ENCODE measurements around the gene PGAM2. TPM values are rescaled to one million over a fixed set of nuclear protein-coding genes. Genes with fewer than 3 reads are reported as not detected.

The PGAM2 gene
- total RNA-seq, 2 donors from 2014 or later = 9.7 TPM; not detected in 1

DNA sequence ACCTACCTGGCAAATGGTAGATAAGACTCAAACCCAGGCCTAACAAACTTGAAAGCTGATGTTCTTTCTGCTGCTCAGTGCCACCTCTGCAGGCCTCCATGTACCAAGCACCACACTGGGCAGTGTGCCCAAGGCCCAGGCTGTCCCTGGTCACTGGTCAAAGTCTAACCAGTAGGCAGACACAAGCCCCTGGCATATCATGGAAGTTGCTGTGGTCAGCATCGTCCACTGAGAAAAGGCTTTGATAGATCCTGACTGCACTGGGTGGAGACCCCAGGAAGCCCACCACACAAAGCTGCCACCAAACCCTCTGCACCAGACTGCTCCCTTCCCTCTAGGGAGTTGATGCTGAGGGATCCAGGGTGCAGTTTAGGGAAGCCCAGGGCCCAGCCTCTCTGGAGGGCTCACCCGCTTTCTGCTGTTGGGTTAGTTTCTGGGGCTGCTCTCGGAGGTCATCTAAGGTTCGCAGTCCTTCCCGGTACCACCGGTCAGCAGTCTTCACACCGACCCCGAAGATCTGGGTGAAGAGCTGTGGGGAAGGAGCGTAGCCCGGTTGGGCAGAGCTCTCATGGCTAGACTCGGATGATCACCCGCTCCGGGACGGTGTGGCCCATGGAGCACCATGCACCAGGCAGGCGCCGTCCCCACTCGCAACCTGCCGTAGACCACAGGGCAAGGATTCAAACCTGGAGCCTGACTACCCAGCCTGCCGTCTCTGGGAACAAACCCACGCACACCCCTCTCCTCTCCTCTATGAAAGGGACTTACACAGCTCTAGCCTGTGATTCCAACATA, 10.9 kb upstream of the PGAM2 start:
- Histone ChIP-seq H3K4me3 (no peak overlapping the region), H3K4me1 (replicated peaks) (peaks cover 9% of the 10 kb centered on the region), H3K9me3 (no peaks in the 10 kb centered on the region), H3K27me3 (replicated peaks; ENCODE audit: insufficient read depth) (no peaks in the 10 kb centered on the region), H3K27ac (no peak overlapping the region), H3K36me3 (peaks cover 0 to 39% of the 10 kb centered on the region in 2 donors)
- intact Hi-C loops (cut with DNase I) = loop anchor here (10.0 kb wide), 1 partner anchor 119 kb away; no protein-coding TSS in a partner anchor
- TF ChIP-seq POLR2A (IDR thresholded peaks at IDR 0.05) = no peak
- TF ChIP-seq, protein P1, sequence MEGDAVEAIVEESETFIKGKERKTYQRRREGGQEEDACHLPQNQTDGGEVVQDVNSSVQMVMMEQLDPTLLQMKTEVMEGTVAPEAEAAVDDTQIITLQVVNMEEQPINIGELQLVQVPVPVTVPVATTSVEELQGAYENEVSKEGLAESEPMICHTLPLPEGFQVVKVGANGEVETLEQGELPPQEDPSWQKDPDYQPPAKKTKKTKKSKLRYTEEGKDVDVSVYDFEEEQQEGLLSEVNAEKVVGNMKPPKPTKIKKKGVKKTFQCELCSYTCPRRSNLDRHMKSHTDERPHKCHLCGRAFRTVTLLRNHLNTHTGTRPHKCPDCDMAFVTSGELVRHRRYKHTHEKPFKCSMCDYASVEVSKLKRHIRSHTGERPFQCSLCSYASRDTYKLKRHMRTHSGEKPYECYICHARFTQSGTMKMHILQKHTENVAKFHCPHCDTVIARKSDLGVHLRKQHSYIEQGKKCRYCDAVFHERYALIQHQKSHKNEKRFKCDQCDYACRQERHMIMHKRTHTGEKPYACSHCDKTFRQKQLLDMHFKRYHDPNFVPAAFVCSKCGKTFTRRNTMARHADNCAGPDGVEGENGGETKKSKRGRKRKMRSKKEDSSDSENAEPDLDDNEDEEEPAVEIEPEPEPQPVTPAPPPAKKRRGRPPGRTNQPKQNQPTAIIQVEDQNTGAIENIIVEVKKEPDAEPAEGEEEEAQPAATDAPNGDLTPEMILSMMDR (IDR thresholded peaks at IDR 0.05) = no peak
- TF ChIP-seq POLR2AphosphoS5 (IDR thresholded peaks at IDR 0.05) = no peak
- WGBS = 91% methylated on average over 20 of the region's 20 CpGs
- DNase-seq (ENCODE audit: low spot score) = no peak

DNA sequence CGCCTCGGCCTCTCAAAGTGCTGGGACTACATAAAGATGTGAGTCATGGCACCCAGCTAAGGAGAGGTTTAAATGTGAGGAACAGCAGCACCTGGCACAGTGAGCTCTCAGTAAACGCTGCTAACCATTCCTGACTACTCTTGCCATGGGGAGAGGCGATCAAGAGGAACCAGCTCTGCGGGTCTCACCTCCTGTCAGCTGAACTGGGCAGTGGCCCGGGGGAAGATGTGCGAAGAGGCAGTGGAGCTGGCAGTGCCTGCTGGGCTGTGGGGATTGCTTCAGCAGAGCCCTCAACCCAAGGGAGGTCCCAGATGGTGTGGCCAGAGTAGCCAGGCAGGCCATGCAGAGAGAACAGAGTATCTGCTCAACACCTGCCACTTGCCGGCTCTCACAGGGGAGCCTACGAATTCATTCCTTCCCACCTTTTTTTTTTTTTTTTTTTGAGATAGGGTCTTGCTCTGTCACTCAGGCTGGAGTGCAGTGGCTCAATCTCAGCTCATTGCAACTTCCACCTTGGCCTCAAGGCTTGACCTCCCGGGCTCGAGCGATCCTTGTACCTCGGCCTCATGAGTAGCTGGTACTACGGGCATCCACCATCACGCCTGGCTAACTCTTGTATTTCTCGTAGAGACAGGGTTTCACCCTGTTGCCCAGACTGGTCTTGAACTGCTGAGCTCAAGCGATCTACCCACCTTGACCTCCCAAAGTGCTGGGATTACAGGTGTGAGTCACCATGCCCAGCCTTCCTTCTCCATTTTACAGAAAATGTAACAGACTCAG, 10.1 kb upstream of the PGAM2 start:
- peak overlapping the region in 1 of 2 donors; percentile 41 for H3K27ac ChIP-seq
- DNase-seq (ENCODE audit: low spot score) = peak; percentile 52
- peaks cover 9% of the 10 kb centered on the region for H3K4me1 ChIP-seq (replicated peaks)
- H3K9me3 ChIP-seq = no peaks in the 10 kb centered on the region
- WGBS = 74% methylated on average over 17 of the region's 17 CpGs
- no peaks in the 10 kb centered on the region for H3K27me3 ChIP-seq (replicated peaks; ENCODE audit: insufficient read depth)
- intact Hi-C loops (cut with DNase I) = loop anchor here (10.0 kb wide), 1 partner anchor 119 kb away; no protein-coding TSS in a partner anchor
- TF ChIP-seq, protein P1 (IDR thresholded peaks at IDR 0.05) = no peak
- TF ChIP-seq POLR2AphosphoS5 (IDR thresholded peaks at IDR 0.05) = peak; percentile 55
- peaks cover 0 to 36% of the 10 kb centered on the region in 2 donors for H3K36me3 ChIP-seq
- no peak overlapping the region for H3K4me3 ChIP-seq

DNA sequence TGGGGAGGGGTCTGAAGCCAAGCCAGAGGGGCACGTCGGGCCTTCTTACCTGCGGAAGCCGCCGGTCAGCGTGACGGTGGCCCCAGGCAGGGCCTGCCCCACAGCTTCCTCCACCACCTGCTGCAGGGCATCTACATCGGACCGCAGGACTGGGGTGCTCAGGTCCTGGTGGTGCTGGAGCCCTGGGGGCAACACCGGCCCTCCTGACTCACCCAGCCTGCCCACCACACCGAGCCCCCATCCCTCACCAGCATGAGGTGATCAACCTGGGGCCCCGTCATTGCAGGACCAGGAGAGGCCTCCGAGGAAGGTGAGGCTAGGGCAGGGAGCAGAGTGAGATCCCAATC, 9.0 kb upstream of the PGAM2 start:
- Histone ChIP-seq H3K9me3 (no peaks in the 10 kb centered on the region), H3K36me3 (peaks cover 0 to 24% of the 10 kb centered on the region in 2 donors), H3K27me3 (replicated peaks; ENCODE audit: insufficient read depth) (no peaks in the 10 kb centered on the region), H3K27ac (peak overlapping the region in 1 of 2 donors; percentile 41), H3K4me3 (no peak overlapping the region), H3K4me1 (replicated peaks) (peaks cover 9% of the 10 kb centered on the region)
- no peak for DNase-seq (ENCODE audit: low spot score)
- no peak for TF ChIP-seq POLR2AphosphoS5 (IDR thresholded peaks at IDR 0.05)
- TF ChIP-seq, protein P1 (IDR thresholded peaks at IDR 0.05) = no peak
- intact Hi-C loops (cut with DNase I) = loop anchor here (10.0 kb wide), 1 partner anchor 120 kb away; no protein-coding TSS in a partner anchor
- WGBS = 93% methylated on average over 13 of the region's 13 CpGs

DNA sequence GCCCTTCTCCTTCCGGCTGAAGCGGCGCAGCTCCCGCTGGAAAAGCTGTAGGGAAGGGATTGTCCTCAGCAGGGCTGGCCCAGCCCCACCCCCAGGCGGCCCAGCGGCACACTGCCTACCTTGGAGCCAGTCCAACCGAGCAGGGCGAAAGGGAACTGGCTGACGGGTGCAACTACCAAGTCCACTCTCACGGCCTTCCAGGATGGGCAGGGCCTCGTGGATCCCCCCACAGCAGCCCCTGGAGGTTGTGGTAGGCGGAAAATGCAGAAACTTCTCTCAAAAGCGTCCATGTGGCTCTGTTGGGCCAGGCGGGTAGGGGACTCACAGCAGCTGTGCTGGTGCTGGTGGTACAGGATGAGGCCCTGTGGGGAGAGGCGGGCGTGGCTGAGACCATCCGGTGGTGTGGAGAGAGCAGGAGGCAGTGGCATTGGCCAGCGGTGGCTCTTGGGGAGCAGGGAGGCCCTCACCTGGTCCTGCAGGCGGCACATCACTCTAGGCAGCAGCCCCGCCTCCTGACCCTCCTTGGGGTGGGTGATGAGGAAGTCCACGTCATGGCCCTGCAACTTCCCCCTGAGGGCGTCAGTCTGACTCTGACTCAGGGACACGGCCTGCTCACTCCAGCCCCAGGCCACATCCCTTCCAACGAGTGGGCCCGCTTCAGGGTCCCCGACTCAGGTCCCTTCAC, 8.4 kb upstream of the PGAM2 start:
- intact Hi-C loops (cut with DNase I) = loop anchor here (10.0 kb wide), 1 partner anchor 121 kb away; no protein-coding TSS in a partner anchor
- H3K27ac ChIP-seq = peak overlapping the region; percentile 41 to 62
- WGBS = 69% methylated on average over 20 of the region's 26 CpGs
- H3K9me3 ChIP-seq = no peaks in the 10 kb centered on the region
- peaks cover 0 to 19% of the 10 kb centered on the region in 2 donors for H3K36me3 ChIP-seq
- H3K4me3 ChIP-seq = no peak overlapping the region
- H3K4me1 ChIP-seq (replicated peaks) = peaks cover 9% of the 10 kb centered on the region
- TF ChIP-seq, protein P1 (IDR thresholded peaks at IDR 0.05) = peak in 1 of 4 experiments; percentile 23
- TF ChIP-seq POLR2A (IDR thresholded peaks at IDR 0.05) = no peak
- TF ChIP-seq POLR2AphosphoS5 (IDR thresholded peaks at IDR 0.05) = peak; percentile 70
- H3K27me3 ChIP-seq (replicated peaks; ENCODE audit: insufficient read depth) = no peaks in the 10 kb centered on the region
- peak; percentile 70 for DNase-seq (ENCODE audit: low spot score)

Measured in prostate gland (tissue), 2 donors.